ENCODE data around the gene ZNF763.
"Not testable (repeated sequence)": the region's sequence is repeated elsewhere in the genome, so short reads cannot be mapped to it uniquely, and the experiment has no call there.

ZNF763 gene

DNA sequence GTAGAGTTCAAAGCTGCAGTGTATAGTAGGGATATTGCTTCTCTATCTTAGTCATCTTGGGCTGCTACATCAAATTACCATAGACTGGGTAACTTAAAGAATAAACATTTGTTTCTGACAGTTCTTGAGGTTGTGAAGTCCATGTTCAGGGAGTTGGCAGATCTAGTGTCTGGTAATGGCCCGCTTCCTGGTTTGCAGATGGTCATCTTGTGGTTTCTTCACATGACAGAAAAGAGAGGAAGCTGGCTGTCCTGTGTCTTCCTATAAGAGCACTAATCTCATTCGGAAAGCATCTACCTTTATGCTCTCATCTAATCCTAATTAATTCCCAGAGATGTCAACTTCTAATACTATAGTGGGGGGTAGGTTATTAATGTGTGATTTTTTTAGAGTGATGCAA, 6.2 kb downstream of the ZNF763 start:
- in situ Hi-C loops (cut with MboI; ENCODE audit: low sequenced_read_pairs): no loop called here

DNA sequence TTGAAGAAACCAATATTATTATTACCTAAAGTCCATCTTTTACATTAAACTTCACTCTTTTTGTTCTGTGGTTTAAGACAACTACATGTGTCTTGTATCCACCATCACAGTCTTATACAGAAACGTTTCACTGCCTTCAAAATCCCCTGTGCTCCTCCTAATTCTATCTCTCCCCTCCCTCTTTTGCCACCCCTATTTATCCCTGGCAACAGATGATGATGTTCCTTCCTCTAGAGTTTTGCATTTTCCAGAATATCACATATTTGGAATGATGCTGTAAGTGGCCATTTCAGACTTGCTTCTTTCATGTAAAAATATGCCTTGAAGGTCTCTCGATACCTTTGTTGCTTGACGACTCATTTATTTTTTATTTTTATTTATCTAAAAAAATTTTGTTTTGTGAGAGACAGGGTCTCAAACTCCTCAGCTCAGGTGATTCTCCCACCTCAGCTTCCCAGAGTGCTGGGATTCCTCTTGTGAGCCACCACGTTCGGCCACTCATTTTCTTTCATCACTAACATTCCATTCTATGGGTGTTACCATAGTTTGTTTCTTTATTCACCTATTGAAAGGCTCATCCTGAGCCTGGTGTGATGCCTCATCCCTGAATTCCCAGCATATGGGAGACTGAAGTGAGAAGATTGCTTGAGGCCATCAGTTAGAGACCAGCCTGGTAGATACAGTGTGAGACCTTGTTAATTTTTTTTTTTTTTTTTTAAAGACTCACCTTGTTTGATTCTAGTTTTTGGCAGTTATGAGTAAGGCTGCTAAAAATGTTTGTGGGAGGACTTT, 8.4 kb downstream of the ZNF763 start:
- in situ Hi-C loops (cut with MboI; ENCODE audit: low sequenced_read_pairs): no loop called here

- in situ Hi-C loops (cut with MboI; ENCODE audit: low sequenced_read_pairs): no loop called here
Observed at GRCh38 chr19:11978492-11979100, 13.8 kb downstream of the ZNF763 start.

DNA sequence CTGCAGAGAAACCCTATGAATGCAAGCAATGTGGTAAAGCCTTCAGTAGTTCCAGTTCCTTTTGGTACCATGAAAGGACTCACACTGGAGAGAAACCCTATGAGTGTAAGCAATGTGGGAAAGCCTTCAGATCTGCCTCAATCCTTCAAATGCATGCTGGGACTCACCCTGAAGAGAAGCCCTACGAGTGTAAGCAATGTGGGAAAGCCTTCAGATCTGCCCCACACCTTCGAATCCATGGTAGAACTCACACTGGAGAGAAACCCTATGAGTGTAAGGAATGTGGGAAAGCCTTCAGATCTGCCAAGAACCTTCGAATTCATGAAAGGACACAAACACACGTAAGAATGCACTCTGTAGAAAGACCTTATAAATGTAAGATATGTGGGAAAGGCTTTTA, 14.7 kb downstream of the ZNF763 start:
- in situ Hi-C loops (cut with MboI; ENCODE audit: low sequenced_read_pairs): no loop called here

- in situ Hi-C loops (cut with MboI; ENCODE audit: low sequenced_read_pairs): no loop called here
Observed at GRCh38 chr19:11982526-11982925, 17.7 kb downstream of the ZNF763 start.

GRCh38 chr19:11984986-11985385, 20.1 kb downstream of the ZNF763 start:
- in situ Hi-C loops (cut with MboI; ENCODE audit: low sequenced_read_pairs): no loop called here

GRCh38 chr19:11986754-11987153, 21.9 kb downstream of the ZNF763 start:
- in situ Hi-C loops (cut with MboI; ENCODE audit: low sequenced_read_pairs): no loop called here

DNA sequence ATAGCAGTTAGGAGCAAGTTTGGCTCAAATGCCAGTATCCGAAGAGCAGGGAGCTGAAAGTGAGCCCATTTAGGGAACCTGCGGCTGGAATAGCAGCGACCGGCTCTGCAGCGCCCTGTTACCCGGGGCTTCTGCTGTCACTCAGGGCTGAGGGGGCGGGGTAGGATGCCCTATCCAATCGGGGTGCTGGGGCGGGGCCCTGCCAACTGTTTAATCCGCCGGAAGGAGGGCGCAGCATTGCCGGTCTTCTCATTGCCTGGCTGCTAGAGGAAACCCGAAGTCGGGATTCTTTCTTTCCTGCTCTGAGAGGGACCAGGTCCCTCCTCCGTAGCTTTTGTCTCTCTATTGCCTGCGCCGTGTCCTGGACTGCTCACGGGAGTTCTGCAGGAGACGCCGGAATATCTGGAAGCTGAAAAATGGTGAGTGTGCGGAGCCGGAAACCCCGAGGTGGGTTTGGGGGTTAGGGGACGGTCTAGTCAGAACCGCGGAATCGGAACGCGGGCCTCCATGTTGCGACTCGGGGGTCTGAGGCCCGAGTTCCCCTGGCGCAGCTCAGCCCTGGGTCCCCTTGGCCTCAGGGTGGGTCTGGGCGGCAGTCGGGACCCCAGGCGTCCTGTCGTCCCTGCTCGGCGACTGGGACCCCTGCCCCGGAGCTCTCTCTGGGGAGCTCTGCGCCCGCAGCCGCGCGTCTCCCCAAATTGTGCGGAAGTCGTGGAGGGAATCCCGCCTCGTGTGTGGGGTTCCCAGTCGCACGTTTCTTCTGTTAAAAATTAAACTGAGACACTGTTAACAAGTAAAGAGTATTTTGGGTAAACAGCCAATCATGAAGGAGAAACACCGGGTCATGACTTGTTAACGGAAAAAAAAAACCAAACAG, 22.8 kb downstream of the ZNF763 start:
- in situ Hi-C loops (cut with MboI; ENCODE audit: low sequenced_read_pairs): no loop called here

- in situ Hi-C loops (cut with MboI; ENCODE audit: low sequenced_read_pairs): no loop called here
Observed at GRCh38 chr19:11989112-11989456, 24.2 kb downstream of the ZNF763 start.

DNA sequence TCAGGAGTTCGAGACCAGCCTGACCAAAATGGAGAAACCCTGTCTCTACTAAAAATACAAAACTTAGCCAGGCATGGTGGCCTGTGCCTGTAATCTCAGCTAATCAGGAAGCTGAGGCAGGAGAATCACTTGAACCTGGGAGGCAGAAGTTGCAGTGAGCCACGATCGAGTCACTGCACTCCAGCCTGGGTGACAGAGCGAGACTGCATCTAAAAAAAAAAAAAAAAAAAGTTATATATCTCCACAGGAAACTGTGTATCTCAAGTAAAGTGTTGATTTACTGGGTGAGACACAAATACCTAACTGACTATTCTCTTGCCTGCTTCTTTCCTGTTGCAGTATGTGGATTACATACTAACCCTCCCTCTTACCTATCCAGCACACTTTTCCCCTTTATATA, 27.1 kb downstream of the ZNF763 start:
- in situ Hi-C loops (cut with MboI; ENCODE audit: low sequenced_read_pairs): not testable (repeated sequence)

GRCh38 chr19:11995174-11995573, 30.3 kb downstream of the ZNF763 start:
- in situ Hi-C loops (cut with MboI; ENCODE audit: low sequenced_read_pairs): no loop called here

DNA sequence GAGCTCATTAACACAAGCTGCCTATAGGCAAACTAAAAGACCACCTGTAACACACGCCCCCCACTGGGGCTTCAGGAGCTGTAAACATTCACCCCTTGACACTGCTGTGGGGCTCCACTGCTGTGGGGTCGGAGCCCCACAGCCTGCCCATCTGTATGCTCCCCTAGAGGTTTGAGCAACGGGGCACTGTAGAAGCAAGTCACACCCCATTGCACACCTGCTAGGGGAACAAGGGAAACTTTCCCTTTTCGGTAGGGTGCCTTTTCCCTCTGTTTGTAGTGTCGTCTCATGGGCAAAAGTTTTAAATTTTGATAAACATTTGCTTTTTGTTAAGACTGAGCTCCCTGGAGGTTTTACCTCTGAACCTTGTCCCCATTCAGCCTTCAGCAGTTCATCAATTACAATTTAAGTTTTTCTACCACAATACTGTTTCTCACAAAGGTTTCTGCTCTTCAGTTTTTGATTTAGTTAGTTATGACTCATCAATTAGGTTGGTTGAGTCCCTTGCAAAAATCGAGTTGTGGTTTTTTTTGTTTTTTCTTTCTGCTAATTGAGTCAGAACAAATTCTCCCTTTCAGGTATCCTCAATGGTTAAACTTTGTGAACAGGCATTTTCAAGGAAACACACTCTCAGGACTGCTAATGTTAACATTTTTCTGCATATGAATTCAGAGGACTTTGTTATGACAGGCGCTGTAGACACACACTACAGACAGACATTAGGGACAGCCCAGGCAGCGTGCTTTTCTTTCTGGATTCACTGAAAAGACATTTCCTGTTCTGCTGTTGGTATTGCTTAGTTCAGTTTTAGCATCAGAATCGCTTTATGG, 35.5 kb downstream of the ZNF763 start:
- in situ Hi-C loops (cut with MboI; ENCODE audit: low sequenced_read_pairs): no loop called here

DNA sequence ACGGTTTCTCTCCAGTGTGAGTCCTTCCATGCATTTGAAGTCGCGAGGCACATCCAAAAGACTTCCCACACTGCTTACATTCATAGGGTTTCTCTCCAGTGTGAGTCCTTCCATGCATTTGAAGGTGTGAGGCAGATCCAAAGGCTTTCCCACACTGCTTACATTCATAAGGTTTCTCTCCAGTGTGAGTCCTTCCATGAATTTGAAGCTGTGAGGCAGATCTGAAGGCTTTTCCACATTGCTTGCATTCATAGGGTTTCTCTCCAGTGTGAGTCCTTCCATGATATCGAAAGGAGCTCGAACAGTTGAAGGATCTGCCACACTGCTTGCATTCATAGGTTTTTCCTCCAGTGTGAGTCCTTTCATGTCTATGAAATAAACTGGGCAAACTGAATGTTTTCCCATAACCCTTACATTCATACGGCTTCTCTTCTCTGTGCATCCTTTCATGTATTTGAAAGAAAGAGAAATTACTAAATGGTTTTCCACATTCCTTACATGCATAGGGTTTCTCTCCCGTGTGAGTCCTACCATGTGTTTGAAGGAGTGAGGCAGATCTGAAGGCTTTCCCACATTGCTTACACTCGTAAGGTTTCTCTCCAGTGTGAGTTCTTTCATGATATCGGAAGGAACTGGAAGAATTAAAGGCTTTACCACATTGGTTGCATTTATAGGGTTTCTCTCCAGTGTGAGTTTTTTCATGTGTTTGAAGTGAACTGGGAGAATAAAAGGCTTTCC, 50.3 kb downstream of the ZNF763 start:
- in situ Hi-C loops (cut with MboI; ENCODE audit: low sequenced_read_pairs): no loop called here

DNA sequence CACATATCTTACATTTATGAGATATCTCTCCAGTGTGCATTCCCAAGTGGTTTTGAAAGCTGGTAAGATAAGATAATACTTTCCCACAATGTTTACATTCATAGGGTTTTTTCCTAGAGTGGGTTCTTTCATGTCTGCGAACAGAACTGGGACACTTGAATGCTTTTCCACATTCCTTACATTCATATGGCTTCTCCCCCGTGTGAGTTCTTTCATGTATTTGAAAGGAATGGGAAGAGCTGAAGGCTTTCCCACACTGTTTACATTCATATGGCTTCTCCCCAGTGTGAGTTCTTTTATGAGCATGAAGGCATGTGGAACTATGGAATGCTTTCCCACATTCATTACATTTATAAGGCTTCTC, 50.9 kb downstream of the ZNF763 start:
- in situ Hi-C loops (cut with MboI; ENCODE audit: low sequenced_read_pairs): no loop called here
